ENCODE data around the gene ATP9B.
A peak's percentile ranks its signal among the peaks of the same experiment; 100 is the strongest.
"Not testable (repeated sequence)": the region's sequence is repeated elsewhere in the genome, so short reads cannot be mapped to it uniquely, and the experiment has no call there.

ATP9B gene

GRCh38 chr18:79136742-79137141, 67.5 kb downstream of the ATP9B start:
- no peak for DNase-seq (ENCODE audit: low read depth, low spot score)

- DNase-seq (ENCODE audit: low read depth, low spot score) = peak; percentile 7
Measured at GRCh38 chr18:79139206-79139605, 70.0 kb downstream of the ATP9B start.

- no peak for DNase-seq (ENCODE audit: low read depth, low spot score)
Measured at GRCh38 chr18:79147014-79147413, 77.8 kb downstream of the ATP9B start.

GRCh38 chr18:79151191-79151590, 82.0 kb downstream of the ATP9B start:
- DNase-seq (ENCODE audit: low read depth, low spot score) = no peak

GRCh38 chr18:79156327-79156726, 87.1 kb downstream of the ATP9B start:
- no peak for DNase-seq (ENCODE audit: low read depth, low spot score)

GRCh38 chr18:79164706-79165105, 95.5 kb downstream of the ATP9B start:
- DNase-seq (ENCODE audit: low read depth, low spot score) = no peak

- no peak for DNase-seq (ENCODE audit: low read depth, low spot score)
Measured at GRCh38 chr18:79166702-79167101, 97.5 kb downstream of the ATP9B start.

- no peak for DNase-seq (ENCODE audit: low read depth, low spot score)
Measured at GRCh38 chr18:79167526-79168190, 98.5 kb downstream of the ATP9B start.

GRCh38 chr18:79169958-79170555, 100.9 kb downstream of the ATP9B start:
- no peak for DNase-seq (ENCODE audit: low read depth, low spot score)

- DNase-seq (ENCODE audit: low read depth, low spot score) = not testable (repeated sequence)
Measured at GRCh38 chr18:79172331-79172730, 103.1 kb downstream of the ATP9B start.

GRCh38 chr18:79173742-79174141, 104.5 kb downstream of the ATP9B start:
- DNase-seq (ENCODE audit: low read depth, low spot score) = no peak

- no peak for DNase-seq (ENCODE audit: low read depth, low spot score)
Measured at GRCh38 chr18:79178113-79178531, 108.9 kb downstream of the ATP9B start.

GRCh38 chr18:79182047-79182713, 113.0 kb downstream of the ATP9B start:
- DNase-seq (ENCODE audit: low read depth, low spot score) = no peak

GRCh38 chr18:79185648-79186047, 116.5 kb downstream of the ATP9B start:
- DNase-seq (ENCODE audit: low read depth, low spot score) = no peak

- no peak for DNase-seq (ENCODE audit: low read depth, low spot score)
Measured at GRCh38 chr18:79186649-79187048, 117.5 kb downstream of the ATP9B start.

GRCh38 chr18:79187532-79188277, 118.5 kb downstream of the ATP9B start:
- no peak for DNase-seq (ENCODE audit: low read depth, low spot score)

- no peak for DNase-seq (ENCODE audit: low read depth, low spot score)
Measured at GRCh38 chr18:79191418-79191817, 122.2 kb downstream of the ATP9B start.

GRCh38 chr18:79191956-79192355, 122.8 kb downstream of the ATP9B start:
- DNase-seq (ENCODE audit: low read depth, low spot score) = no peak

- no peak for DNase-seq (ENCODE audit: low read depth, low spot score)
Measured at GRCh38 chr18:79193826-79194225, 124.6 kb downstream of the ATP9B start.

GRCh38 chr18:79195716-79196683, 126.8 kb downstream of the ATP9B start:
- DNase-seq (ENCODE audit: low read depth, low spot score) = no peak

GRCh38 chr18:79197531-79197930, 128.3 kb downstream of the ATP9B start:
- DNase-seq (ENCODE audit: low read depth, low spot score) = no peak
